GM23338 (cell line): Measurements from ENCODE around the gene C4orf54. TPM values are rescaled to one million over a fixed set of nuclear protein-coding genes. Genes with fewer than 3 reads are reported as not detected.

Experiments
- ATAC-seq: fragments of 200-7000 bp; cut with Tn5 transposase; 3 replicates; pipeline ENCODE4 v1.9.1; 2020
- DNase-seq: peaks from one replicate; pipeline ENCODE4 v3.0.0-alpha.2; 2015; ENCODE audit warnings: low spot score
- H2AFZ ChIP-seq: fragments of 200-600 bp; sonication (generic); 2 replicates; pipeline ENCODE4 v1.8.0; 2016; ENCODE audit warnings: antibody characterized with exemption, mild to moderate bottlenecking, moderate library complexity
- H3F3A ChIP-seq: fragments of 200-600 bp; sonication (generic); replicated peaks from 2 replicates; pipeline ENCODE4 v1.8.0; 2017; ENCODE audit warnings: antibody characterized with exemption, mixed run types, low read depth
- H3K27ac ChIP-seq: fragments of 200-600 bp; sonication (generic); 2 replicates; pipeline ENCODE4 v1.6.1; 2016; ENCODE audit warnings: low read depth
- H3K27me3 ChIP-seq: fragments of 200-600 bp; sonication (generic); 2 replicates; pipeline ENCODE4 v1.8.0; 2016; ENCODE audit warnings: mild to moderate bottlenecking, mixed run types, moderate library complexity; ENCODE audit not compliant: insufficient read depth
- H3K36me3 ChIP-seq: fragments of 200-600 bp; sonication (generic); 2 replicates; pipeline ENCODE4 v1.8.0; 2016; ENCODE audit warnings: mild to moderate bottlenecking; ENCODE audit not compliant: insufficient read depth
- H3K4me1 ChIP-seq: fragments of 200-600 bp; sonication (generic); 2 replicates; pipeline ENCODE4 v1.8.0; 2016; ENCODE audit warnings: mild to moderate bottlenecking, moderate library complexity; ENCODE audit not compliant: insufficient read depth
- H3K4me2 ChIP-seq: fragments of 200-600 bp; sonication (generic); 2 replicates; pipeline ENCODE4 v1.7.1; 2017; ENCODE audit warnings: mixed run types
- H3K4me3 ChIP-seq: fragments of 200-600 bp; sonication (generic); 2 replicates; pipeline ENCODE4 v1.6.1; 2016; ENCODE audit warnings: mixed run types
- H3K79me2 ChIP-seq: fragments of 200-600 bp; sonication (generic); replicated peaks from 2 replicates; pipeline ENCODE4 v1.8.0; 2017; ENCODE audit warnings: mild to moderate bottlenecking; ENCODE audit not compliant: insufficient read depth
- H3K9me2 ChIP-seq: fragments of 200-600 bp; sonication (generic); 2 replicates; pipeline ENCODE4 v1.8.0; 2017; ENCODE audit not compliant: insufficient read depth
- H4K20me1 ChIP-seq: fragments of 200-600 bp; sonication (generic); replicated peaks from 2 replicates; pipeline ENCODE4 v1.8.0; 2017; ENCODE audit warnings: mild to moderate bottlenecking; ENCODE audit not compliant: insufficient read depth
- H3K27ac Mint-ChIP-seq: 2 replicates; pipeline ENCODE4 v1.8.0; 2020; ENCODE audit warnings: inconsistent platforms, mild to moderate bottlenecking, moderate library complexity, mixed read lengths
- H3K27me3 Mint-ChIP-seq: 3 replicates; pipeline ENCODE4 v1.8.0; 2022; ENCODE audit warnings: low read depth, mild to moderate bottlenecking, moderate library complexity, mixed read lengths, inconsistent platforms; ENCODE audit not compliant: insufficient read depth, poor library complexity
- H3K36me3 Mint-ChIP-seq: 3 replicates; pipeline ENCODE4 v1.8.0; 2021; ENCODE audit warnings: low read depth, mild to moderate bottlenecking, inconsistent platforms, moderate library complexity, mixed read lengths
- H3K4me1 Mint-ChIP-seq: 3 replicates; pipeline ENCODE4 v1.8.0; 2020; ENCODE audit warnings: mild to moderate bottlenecking, inconsistent platforms, mixed read lengths
- H3K4me3 Mint-ChIP-seq: 3 replicates; pipeline ENCODE4 v1.8.0; 2021; ENCODE audit warnings: moderate library complexity, mild to moderate bottlenecking, inconsistent platforms, mixed read lengths
- H3K9me3 Mint-ChIP-seq: 3 replicates; pipeline ENCODE4 v1.8.0; 2020; ENCODE audit warnings: moderate library complexity, mild to moderate bottlenecking, inconsistent platforms, mixed read lengths
- CREB1 ChIP-seq: fragments of 250-450 bp; sonication (Bioruptor Pico); IDR thresholded peaks from 2 replicates; pipeline ENCODE4 v1.5.0; 2020; ENCODE audit warnings: low read depth, mild to moderate bottlenecking, moderate library complexity
- ETS1 ChIP-seq: IDR thresholded peaks from 2 replicates; pipeline ENCODE4 v1.6.1; 2016; ENCODE audit warnings: antibody characterized with exemption
- EZH2 ChIP-seq: fragments of 200-600 bp; sonication (generic); IDR thresholded peaks from one replicate; pipeline ENCODE4 v1.8.0; 2017; ENCODE audit warnings: antibody characterized with exemption, mild to moderate bottlenecking, low read depth; ENCODE audit not compliant: unreplicated experiment
- EZH2phosphoT487 ChIP-seq: fragments of 200-600 bp; sonication (generic); IDR thresholded peaks from one replicate; pipeline ENCODE4 v1.8.1; 2018; ENCODE audit warnings: antibody characterized with exemption; ENCODE audit not compliant: unreplicated experiment
- JUNB ChIP-seq: IDR thresholded peaks from one replicate; pipeline ENCODE4 v1.6.1; 2016; ENCODE audit warnings: antibody characterized with exemption; ENCODE audit not compliant: unreplicated experiment
- NANOG ChIP-seq: IDR thresholded peaks from 2 replicates; pipeline ENCODE4 v1.6.1; 2016; ENCODE audit warnings: antibody characterized with exemption, borderline replicate concordance
- POLR2AphosphoS5 ChIP-seq: IDR thresholded peaks from 2 replicates; pipeline ENCODE4 v1.6.1; 2016; ENCODE audit warnings: antibody characterized with exemption, low read depth
- REST ChIP-seq: IDR thresholded peaks from one replicate; pipeline ENCODE4 v1.6.1; 2018; ENCODE audit warnings: antibody characterized with exemption; ENCODE audit not compliant: unreplicated experiment
- STAT1 ChIP-seq: IDR thresholded peaks from one replicate; pipeline ENCODE4 v1.6.1; 2016; ENCODE audit warnings: antibody characterized with exemption; ENCODE audit not compliant: unreplicated experiment
- ZNF114 ChIP-seq: fragments of 250-450 bp; sonication (Bioruptor Pico); IDR thresholded peaks from 2 replicates; pipeline ENCODE4 v1.5.0; 2020; ENCODE audit warnings: mild to moderate bottlenecking, moderate library complexity
- ZNF331 ChIP-seq: fragments of 250-450 bp; sonication (Bioruptor Pico); IDR thresholded peaks from 2 replicates; pipeline ENCODE4 v1.5.0; 2020; ENCODE audit warnings: low read depth, mild to moderate bottlenecking, moderate library complexity
- ZNF462 ChIP-seq: fragments of 250-450 bp; sonication (Bioruptor Pico); IDR thresholded peaks from 2 replicates; pipeline ENCODE4 v1.5.0; 2020; ENCODE audit warnings: mild to moderate bottlenecking, moderate library complexity
- polyA plus RNA-seq: library from polyadenylated mRNA; unstranded; fragments of >200 nt; fragmentation: Nextera tagmentation; extraction: Ambion mirVana; gene quantifications from 2 replicates; pipeline ENCODE4 v1.2.1, GENCODE V29; 2016
- total RNA-seq: library from RNA; depleted of rRNA; stranded (reverse); fragments of >200 nt; shearing (Covaris generic); gene quantifications from 2 replicates; pipeline ENCODE4 v1.2.3, GENCODE V29; 2014

Gene C4orf54
- total and polyA plus RNA-seq, 2 experiments from 2014 or later: 0.03 TPM; not detected in 1

- Mint-ChIP-seq H3K36me3 (no peaks in the 10 kb centered on the region), H3K4me3 (no peak overlapping the region), H3K27ac (no peak overlapping the region), H3K4me1 (no peaks in the 10 kb centered on the region), H3K9me3 (peaks cover 5% of the 10 kb centered on the region), H3K27me3 (no peaks in the 10 kb centered on the region)
- Histone ChIP-seq H3K27ac (no peak overlapping the region), H2AFZ (no peak overlapping the region), H3K4me3 (no peak overlapping the region), H3F3A (no peaks in the 10 kb centered on the region), H3K9me2 (no peaks in the 10 kb centered on the region), H3K27me3 (no peaks in the 10 kb centered on the region), H3K4me1 (no peaks in the 10 kb centered on the region), H3K79me2 (no peaks in the 10 kb centered on the region), H3K4me2 (no peak overlapping the region), H3K36me3 (no peaks in the 10 kb centered on the region), H4K20me1 (no peaks in the 10 kb centered on the region)
- DNase-seq (no peak), ATAC-seq (no peak)
- no peak for TF ChIP-seq ZNF114 (CRISPR knock-in tag)
- no peak for TF ChIP-seq EZH2
- TF ChIP-seq JUNB: no peak
- TF ChIP-seq NANOG: no peak
Measured at GRCh38 chr4:99687120-99687519, 29.5 kb upstream of the C4orf54 start.

- Histone ChIP-seq H3F3A (no peaks in the 10 kb centered on the region), H2AFZ (no peak overlapping the region), H4K20me1 (no peaks in the 10 kb centered on the region), H3K9me2 (no peaks in the 10 kb centered on the region), H3K4me3 (no peak overlapping the region), H3K4me2 (no peak overlapping the region), H3K4me1 (no peaks in the 10 kb centered on the region), H3K27ac (no peak overlapping the region), H3K79me2 (no peaks in the 10 kb centered on the region), H3K36me3 (no peaks in the 10 kb centered on the region), H3K27me3 (no peaks in the 10 kb centered on the region)
- Mint-ChIP-seq H3K27ac (no peak overlapping the region), H3K4me3 (no peak overlapping the region), H3K36me3 (no peaks in the 10 kb centered on the region), H3K27me3 (no peaks in the 10 kb centered on the region), H3K9me3 (no peaks in the 10 kb centered on the region), H3K4me1 (no peaks in the 10 kb centered on the region)
- ATAC-seq (no peak), DNase-seq (no peak)
- TF ChIP-seq EZH2phosphoT487: no peak
- no peak for TF ChIP-seq ZNF114 (CRISPR knock-in tag)
- TF ChIP-seq EZH2: no peak
- no peak for TF ChIP-seq STAT1
- TF ChIP-seq ZNF331 (CRISPR knock-in tag): no peak
- no peak for TF ChIP-seq CREB1 (CRISPR knock-in tag)
- no peak for TF ChIP-seq NANOG
- TF ChIP-seq ZNF462 (CRISPR knock-in tag): no peak
- no peak for TF ChIP-seq POLR2AphosphoS5
- no peak for TF ChIP-seq ETS1
- TF ChIP-seq JUNB: no peak
- no peak for TF ChIP-seq REST
Measured at GRCh38 chr4:99685234-99685633, 27.6 kb upstream of the C4orf54 start.
